Measurements from ENCODE around the gene TEX28.
A peak's percentile ranks its signal among the peaks of the same experiment; 100 is the strongest.
"Not testable (repeated sequence)": the region's sequence is repeated elsewhere in the genome, so short reads cannot be mapped to it uniquely, and the experiment has no call there.

The TEX28 gene

GRCh38 chrX:154247377-154248045, 47.4 kb downstream of the TEX28 start:
- DNase-seq (ENCODE audit: low spot score) = not testable (repeated sequence)

- peak; percentile 0 for DNase-seq (ENCODE audit: low spot score)
These were observed 54.9 kb downstream of the TEX28 start for GRCh38 chrX:154239982-154240503.

- DNase-seq (ENCODE audit: low spot score) = not testable (repeated sequence)
These were observed 55.9 kb downstream of the TEX28 start for GRCh38 chrX:154238939-154239559.

- not testable (repeated sequence) for DNase-seq (ENCODE audit: low spot score)
These were observed 61.3 kb downstream of the TEX28 start for GRCh38 chrX:154233620-154234019.

GRCh38 chrX:154231443-154231842, 63.5 kb downstream of the TEX28 start:
- not testable (repeated sequence) for DNase-seq (ENCODE audit: low spot score)

- not testable (repeated sequence) for DNase-seq (ENCODE audit: low spot score)
These were observed 68.2 kb downstream of the TEX28 start for GRCh38 chrX:154226706-154227105.

GRCh38 chrX:154225292-154225691, 69.6 kb downstream of the TEX28 start:
- not testable (repeated sequence) for DNase-seq (ENCODE audit: low spot score)
